Activated CD4-positive, alpha-beta T cell treated with anti-CD3 and anti-CD28 coated beads, Interleukin-2, amount 10 ng/mL, durations not matched to agents 7 days and 5 days (primary cell): ENCODE data around the gene AMBN. TPM values are rescaled to one million over a fixed set of nuclear protein-coding genes. Genes with fewer than 3 reads are reported as not detected.
A peak's percentile ranks its signal among the peaks of the same experiment; 100 is the strongest.

Experiments used
- CTCF ChIA-PET: fragments of 350-600 bp; sonication (Branson Sonifier 250); formaldehyde crosslinking; loops from one replicate; lab custom pipeline; 2021; ENCODE audit warnings: antibody characterized with exemption; lab: Charles Lee
- POLR2A ChIA-PET: fragments of 350-600 bp; sonication (Branson Sonifier 250); formaldehyde crosslinking; loops from one replicate; lab custom pipeline; 2021; ENCODE audit warnings: antibody characterized with exemption; lab: Charles Lee
- DNase-seq: peaks from one replicate; pipeline ENCODE4 v3.0.0-alpha.2; 2020
- H3K27ac Mint-ChIP-seq: one replicate; pipeline ENCODE4 v1.8.0; 2021; ENCODE audit warnings: mild to moderate bottlenecking, moderate library complexity, mixed read lengths
- H3K27me3 Mint-ChIP-seq: one replicate; pipeline ENCODE4 v1.8.0; 2021; ENCODE audit warnings: mixed read lengths
- H3K36me3 Mint-ChIP-seq: one replicate; pipeline ENCODE4 v1.8.0; 2021; ENCODE audit warnings: low read depth, mixed read lengths
- H3K4me1 Mint-ChIP-seq: one replicate; pipeline ENCODE4 v1.8.0; 2021; ENCODE audit warnings: mixed read lengths
- H3K4me3 Mint-ChIP-seq: one replicate; pipeline ENCODE4 v1.8.0; 2021; ENCODE audit warnings: mild to moderate bottlenecking, moderate library complexity, mixed read lengths
- H3K9me3 Mint-ChIP-seq: one replicate; pipeline ENCODE4 v1.8.0; 2021; ENCODE audit warnings: mixed read lengths
- total RNA-seq, 2 experiments: library from RNA; stranded (reverse); gene quantifications; one replicate each; pipeline ENCODE4 v1.2.3, GENCODE V29; 2021

Gene AMBN
- total RNA-seq, 2 experiments from 2014 or later, result not detected

DNA sequence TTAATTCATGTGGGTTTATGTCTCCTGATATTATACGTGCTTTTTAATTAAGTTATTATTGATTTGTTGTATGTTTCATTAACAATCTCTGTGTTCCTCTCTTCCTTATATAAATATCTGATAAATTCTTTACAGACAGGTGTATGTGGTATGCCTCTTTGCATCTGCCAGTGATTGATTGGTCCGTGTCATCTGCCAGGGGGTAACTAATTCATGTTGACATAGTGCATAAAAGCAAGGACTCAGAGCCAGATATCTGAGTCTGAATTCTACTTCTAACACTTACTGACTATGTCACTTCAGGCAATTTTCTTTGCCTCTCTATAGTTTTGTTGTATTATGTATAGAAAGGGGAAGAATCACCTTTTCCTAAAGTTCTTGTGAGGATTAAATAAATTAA is 5.2 kb upstream of the AMBN start:
- H3K4me3 Mint-ChIP-seq, result no peak overlapping the region
- ChIA-PET CTCF (no interaction called here), POLR2A (no interaction called here)
- no peak for DNase-seq
- no peaks in the 10 kb centered on the region for H3K4me1 Mint-ChIP-seq
- no peaks in the 10 kb centered on the region for H3K36me3 Mint-ChIP-seq
- no peaks in the 10 kb centered on the region for H3K27me3 Mint-ChIP-seq
- H3K27ac Mint-ChIP-seq, result no peak overlapping the region
- H3K9me3 Mint-ChIP-seq, result no peaks in the 10 kb centered on the region

DNA sequence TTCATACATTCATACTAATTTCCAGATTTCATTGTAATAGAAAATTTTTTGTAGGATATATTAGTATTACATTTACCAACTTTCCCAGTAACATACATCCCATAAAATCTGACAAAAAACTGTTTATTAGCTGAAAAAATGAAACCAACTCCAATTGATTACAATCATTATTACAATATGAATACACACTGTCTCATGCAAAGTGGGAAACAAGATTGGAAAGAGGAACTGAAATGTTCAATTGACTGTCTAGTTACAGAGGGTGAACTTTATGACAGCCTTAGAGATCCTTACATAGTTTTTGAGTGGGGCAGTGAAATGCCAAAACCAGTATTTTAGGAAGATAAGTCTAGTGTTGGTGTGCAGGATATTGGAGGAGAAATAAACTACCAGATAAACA is 2.3 kb upstream of the AMBN start:
- Mint-ChIP-seq H3K27ac (no peak overlapping the region), H3K27me3 (peaks cover 3% of the 10 kb centered on the region), H3K36me3 (no peaks in the 10 kb centered on the region), H3K4me3 (no peak overlapping the region), H3K4me1 (no peaks in the 10 kb centered on the region), H3K9me3 (no peaks in the 10 kb centered on the region)
- ChIA-PET POLR2A (no interaction called here), CTCF (interaction anchor here (1.5 kb wide), 1 partner anchor 12 kb away, joined by 3 read pairs; no protein-coding TSS in a partner anchor)
- DNase-seq, result no peak

DNA sequence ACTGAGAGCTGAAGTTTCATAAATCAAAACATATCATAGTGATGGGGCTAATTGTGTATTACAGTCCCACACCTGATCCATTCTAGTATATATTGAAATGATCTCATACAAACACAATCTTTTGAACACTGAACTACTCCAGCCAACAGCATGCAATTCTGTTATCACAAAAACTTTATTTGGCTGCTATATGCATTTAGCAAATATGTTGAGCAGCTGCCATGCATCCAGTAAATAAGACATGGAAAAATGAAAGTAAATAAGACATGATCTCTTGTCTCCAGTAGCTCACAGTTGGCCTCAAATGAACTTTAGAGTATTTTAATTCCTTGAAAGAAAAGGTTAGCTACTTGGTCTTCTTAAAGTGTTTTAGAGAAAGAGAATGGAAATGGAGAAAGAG is 2.1 kb downstream of the AMBN start:
- H3K4me3 Mint-ChIP-seq, result no peak overlapping the region
- no peaks in the 10 kb centered on the region for H3K9me3 Mint-ChIP-seq
- ChIA-PET CTCF (no interaction called here), POLR2A (interaction anchor here (0.6 kb wide), 1 partner anchor 755 kb away, joined by 5 read pairs; no protein-coding TSS in a partner anchor)
- peaks cover 9% of the 10 kb centered on the region for H3K27me3 Mint-ChIP-seq
- no peaks in the 10 kb centered on the region for H3K36me3 Mint-ChIP-seq
- H3K4me1 Mint-ChIP-seq, result no peaks in the 10 kb centered on the region
- DNase-seq, result no peak
- no peak overlapping the region for H3K27ac Mint-ChIP-seq

DNA sequence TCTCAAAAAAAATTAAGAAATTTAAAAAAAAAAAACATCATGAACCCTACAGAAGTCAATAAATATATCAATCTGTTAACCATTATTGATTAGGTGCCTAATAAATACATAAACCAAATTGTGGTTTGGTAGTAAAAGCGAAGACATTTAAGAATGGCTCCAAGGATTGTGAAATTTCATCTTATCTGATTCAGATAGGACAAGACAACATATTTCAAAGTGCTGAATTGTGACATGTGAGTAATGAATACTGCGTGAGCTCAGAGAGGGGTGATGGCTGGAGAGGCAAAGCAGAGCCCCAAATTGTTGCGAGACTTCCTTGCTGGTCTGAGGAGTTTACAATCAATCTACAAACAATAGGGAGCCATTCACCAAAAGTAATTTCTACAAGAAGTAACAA is 8.2 kb downstream of the AMBN start:
- no peaks in the 10 kb centered on the region for H3K36me3 Mint-ChIP-seq
- no peaks in the 10 kb centered on the region for H3K4me1 Mint-ChIP-seq
- no peak overlapping the region for H3K27ac Mint-ChIP-seq
- POLR2A ChIA-PET, result no interaction called here
- no peak overlapping the region for H3K4me3 Mint-ChIP-seq
- peaks cover 13% of the 10 kb centered on the region for H3K27me3 Mint-ChIP-seq
- H3K9me3 Mint-ChIP-seq, result no peaks in the 10 kb centered on the region
- no peak for DNase-seq
- CTCF ChIA-PET, result no interaction called here

DNA sequence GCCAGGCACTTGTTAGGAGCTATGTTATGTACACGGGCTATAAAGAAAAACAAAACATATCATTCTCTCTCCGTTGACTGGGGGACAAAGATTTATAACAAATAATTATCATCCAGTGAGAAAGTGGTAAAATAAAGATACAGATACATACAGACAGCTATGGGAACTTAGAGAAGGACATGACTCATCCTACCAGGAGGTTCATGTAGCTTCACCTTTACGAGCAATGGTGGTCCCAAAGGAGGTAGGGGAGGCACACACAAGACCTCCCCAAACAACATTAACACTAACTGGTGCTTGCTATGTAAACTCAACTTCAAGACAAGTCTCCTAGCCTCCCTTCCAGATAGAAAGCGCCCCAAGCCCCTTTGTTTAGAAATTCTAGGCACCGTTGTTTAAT is 8.9 kb downstream of the AMBN start:
- POLR2A ChIA-PET, result no interaction called here
- Mint-ChIP-seq H3K4me3 (no peak overlapping the region), H3K27ac (no peak overlapping the region), H3K9me3 (no peaks in the 10 kb centered on the region), H3K36me3 (no peaks in the 10 kb centered on the region), H3K4me1 (no peaks in the 10 kb centered on the region), H3K27me3 (peaks cover 13% of the 10 kb centered on the region)
- DNase-seq, result no peak
- CTCF ChIA-PET, result no interaction called here

DNA sequence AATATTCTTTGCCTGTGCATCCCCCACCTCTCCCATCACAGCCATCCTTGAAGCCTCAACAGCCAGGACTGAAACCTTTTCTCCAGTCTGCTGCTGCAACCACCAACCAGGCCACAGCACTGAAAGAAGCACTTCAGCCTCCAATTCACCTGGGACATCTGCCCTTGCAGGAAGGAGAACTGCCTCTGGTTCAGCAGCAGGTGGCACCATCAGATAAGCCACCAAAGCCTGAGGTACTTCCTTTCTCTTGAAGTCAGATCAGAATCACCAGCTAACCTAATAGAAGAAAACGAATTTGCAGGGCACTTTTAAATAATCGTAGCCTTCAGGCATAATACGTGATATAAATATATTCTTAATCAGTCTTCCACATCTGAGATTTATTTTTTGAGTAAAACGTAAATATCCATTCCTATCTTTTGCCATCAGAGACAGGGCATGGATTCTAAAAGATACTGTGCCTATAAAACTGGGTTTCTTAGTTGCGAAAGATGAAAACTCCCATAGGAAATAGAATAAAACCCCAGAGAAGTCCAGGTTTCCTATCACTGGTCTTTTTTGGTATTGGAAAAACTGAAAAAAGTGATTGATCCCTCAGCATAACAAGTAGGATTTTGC is 9.5 kb downstream of the AMBN start:
- H3K27ac Mint-ChIP-seq, result no peak overlapping the region
- peaks cover 13% of the 10 kb centered on the region for H3K27me3 Mint-ChIP-seq
- H3K36me3 Mint-ChIP-seq, result no peaks in the 10 kb centered on the region
- peak; percentile 79 for DNase-seq
- H3K9me3 Mint-ChIP-seq, result no peaks in the 10 kb centered on the region
- H3K4me3 Mint-ChIP-seq, result no peak overlapping the region
- no peaks in the 10 kb centered on the region for H3K4me1 Mint-ChIP-seq
- ChIA-PET CTCF (interaction anchor here (0.8 kb wide), 1 partner anchor 12 kb away, joined by 3 read pairs; no protein-coding TSS in a partner anchor), POLR2A (no interaction called here)

DNA sequence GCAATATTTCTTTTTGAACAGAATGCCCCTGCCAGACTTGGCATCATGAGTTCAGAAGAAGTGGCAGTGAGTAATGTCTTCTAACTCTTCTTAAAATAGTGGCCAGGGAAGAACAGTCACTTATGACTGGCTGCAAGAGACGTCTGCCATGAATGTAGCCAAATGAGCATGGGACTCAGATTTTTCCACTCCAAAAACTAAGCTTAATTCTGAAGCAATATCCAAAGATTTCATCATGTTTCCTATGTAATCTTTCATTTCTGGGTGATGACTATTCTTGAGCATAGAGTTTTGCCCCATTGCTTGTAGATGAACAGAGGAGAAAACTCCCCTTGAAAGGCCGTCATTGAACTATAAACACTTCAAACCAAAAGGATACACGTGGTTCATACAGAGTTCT is 11.8 kb downstream of the AMBN start:
- H3K27ac Mint-ChIP-seq, result no peak overlapping the region
- H3K4me3 Mint-ChIP-seq, result no peak overlapping the region
- H3K4me1 Mint-ChIP-seq, result no peaks in the 10 kb centered on the region
- no peak for DNase-seq
- peaks cover 13% of the 10 kb centered on the region for H3K27me3 Mint-ChIP-seq
- H3K36me3 Mint-ChIP-seq, result no peaks in the 10 kb centered on the region
- CTCF ChIA-PET, result no interaction called here
- H3K9me3 Mint-ChIP-seq, result no peaks in the 10 kb centered on the region
- POLR2A ChIA-PET, result no interaction called here

DNA sequence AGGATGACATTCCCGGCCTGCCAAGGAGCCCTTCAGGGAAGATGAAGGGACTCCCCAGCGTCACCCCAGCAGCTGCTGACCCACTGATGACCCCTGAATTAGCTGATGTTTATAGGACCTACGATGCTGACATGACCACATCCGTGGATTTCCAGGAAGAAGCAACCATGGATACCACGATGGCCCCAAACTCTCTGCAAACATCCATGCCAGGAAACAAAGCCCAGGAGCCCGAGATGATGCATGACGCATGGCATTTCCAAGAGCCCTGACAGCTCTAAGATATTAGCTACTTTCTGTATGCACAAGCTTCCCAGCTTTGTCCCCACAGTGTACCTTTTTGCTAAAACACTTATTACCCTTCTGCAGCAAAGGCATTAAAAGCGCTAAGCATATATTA is 14.4 kb downstream of the AMBN start:
- no peaks in the 10 kb centered on the region for H3K36me3 Mint-ChIP-seq
- POLR2A ChIA-PET, result no interaction called here
- H3K9me3 Mint-ChIP-seq, result no peaks in the 10 kb centered on the region
- CTCF ChIA-PET, result no interaction called here
- peaks cover 14% of the 10 kb centered on the region for H3K27me3 Mint-ChIP-seq
- H3K27ac Mint-ChIP-seq, result no peak overlapping the region
- no peak overlapping the region for H3K4me3 Mint-ChIP-seq
- H3K4me1 Mint-ChIP-seq, result no peaks in the 10 kb centered on the region
- no peak for DNase-seq

DNA sequence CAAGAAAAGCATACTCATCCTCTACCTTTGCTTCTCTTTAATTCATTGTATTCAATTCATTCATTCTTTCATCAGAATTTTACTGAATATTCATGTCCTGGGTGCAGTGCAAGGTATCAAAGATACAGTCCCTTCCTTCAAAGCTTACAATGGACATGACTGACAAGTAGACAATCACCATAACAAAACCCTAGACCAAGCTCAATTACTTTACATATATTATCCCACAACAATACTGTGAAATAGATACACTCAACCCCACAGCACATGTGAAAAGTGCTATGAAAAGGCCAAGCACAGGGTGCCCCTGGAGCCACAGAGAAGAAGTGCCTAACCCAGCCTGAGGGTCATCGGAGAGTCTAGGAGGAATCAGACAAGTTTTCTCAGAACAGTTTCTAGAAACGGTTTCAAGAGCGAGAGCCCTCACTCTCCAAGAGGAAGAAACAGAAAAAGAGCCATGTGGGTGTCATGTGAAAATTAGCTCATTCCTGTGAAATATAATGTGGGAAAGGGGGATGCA is 15.3 kb downstream of the AMBN start:
- POLR2A ChIA-PET, result no interaction called here
- no peak for DNase-seq
- CTCF ChIA-PET, result no interaction called here
- no peaks in the 10 kb centered on the region for H3K9me3 Mint-ChIP-seq
- no peaks in the 10 kb centered on the region for H3K4me1 Mint-ChIP-seq
- no peak overlapping the region for H3K4me3 Mint-ChIP-seq
- H3K36me3 Mint-ChIP-seq, result no peaks in the 10 kb centered on the region
- no peak overlapping the region for H3K27ac Mint-ChIP-seq
- H3K27me3 Mint-ChIP-seq, result peaks cover 15% of the 10 kb centered on the region

DNA sequence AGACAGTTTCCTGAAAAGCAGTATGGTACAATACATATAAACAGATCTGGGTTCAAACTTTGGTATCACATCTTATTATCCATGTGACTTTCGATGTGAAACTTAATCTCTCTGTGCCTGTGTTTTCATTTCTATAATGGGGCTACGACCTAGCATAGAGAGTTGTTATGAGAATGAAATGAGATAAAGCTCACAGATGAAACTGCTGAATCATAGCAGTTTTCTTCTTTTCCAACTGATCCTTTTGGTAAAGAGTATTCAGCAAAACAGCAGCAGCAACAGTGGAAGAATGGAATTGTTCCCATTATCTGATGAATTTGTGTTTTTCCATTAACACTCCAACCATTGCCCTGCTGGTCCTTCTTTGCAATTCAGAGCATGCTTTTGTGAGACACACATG is 16.3 kb downstream of the AMBN start:
- H3K27ac Mint-ChIP-seq, result no peak overlapping the region
- H3K9me3 Mint-ChIP-seq, result no peaks in the 10 kb centered on the region
- H3K27me3 Mint-ChIP-seq, result peaks cover 22% of the 10 kb centered on the region
- no peak overlapping the region for H3K4me3 Mint-ChIP-seq
- DNase-seq, result no peak
- ChIA-PET CTCF (no interaction called here), POLR2A (no interaction called here)
- H3K36me3 Mint-ChIP-seq, result no peaks in the 10 kb centered on the region
- H3K4me1 Mint-ChIP-seq, result peaks cover 2% of the 10 kb centered on the region

DNA sequence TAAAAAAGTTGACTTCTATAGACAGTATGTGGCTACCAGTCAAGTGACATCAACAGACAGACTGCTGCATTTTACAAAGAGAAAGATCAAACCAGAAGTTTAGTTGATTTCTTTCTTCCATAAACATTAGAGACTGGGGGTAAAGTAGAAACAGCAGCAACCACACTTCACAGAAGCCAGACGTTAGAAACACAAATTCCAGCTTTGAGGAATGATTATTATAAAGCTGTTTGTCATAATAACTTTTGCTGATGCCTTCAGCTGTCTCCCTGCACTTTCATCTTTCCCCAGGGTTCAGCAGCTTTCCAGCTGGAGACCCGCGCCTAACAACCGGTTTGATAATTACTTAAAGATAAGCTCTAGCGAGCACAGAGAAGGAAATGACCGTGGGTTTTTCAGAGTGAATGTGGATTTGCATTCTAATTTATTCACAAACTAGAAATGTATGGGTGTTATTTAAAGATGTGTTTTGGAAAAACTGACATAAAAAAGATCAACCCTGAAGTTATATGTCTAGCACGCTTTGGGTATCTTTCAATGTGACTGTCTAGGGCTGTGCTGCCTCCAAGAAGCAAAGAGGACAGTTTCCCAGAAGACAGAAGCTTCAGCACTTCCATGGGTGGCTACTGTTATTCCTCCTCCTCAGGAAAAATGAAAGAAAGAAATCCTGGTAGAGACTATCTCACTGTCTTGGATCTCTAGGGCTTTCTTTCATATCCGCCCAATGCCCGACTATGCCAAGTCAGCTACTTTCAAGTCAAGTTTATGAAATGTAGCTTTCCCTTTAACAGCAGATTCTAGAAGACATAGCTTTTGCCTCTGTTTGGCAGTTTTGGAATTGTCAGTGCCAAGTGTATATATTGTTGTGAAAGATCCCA is 21.5 kb downstream of the AMBN start:
- H3K4me3 Mint-ChIP-seq, result no peak overlapping the region
- CTCF ChIA-PET, result no interaction called here

DNA sequence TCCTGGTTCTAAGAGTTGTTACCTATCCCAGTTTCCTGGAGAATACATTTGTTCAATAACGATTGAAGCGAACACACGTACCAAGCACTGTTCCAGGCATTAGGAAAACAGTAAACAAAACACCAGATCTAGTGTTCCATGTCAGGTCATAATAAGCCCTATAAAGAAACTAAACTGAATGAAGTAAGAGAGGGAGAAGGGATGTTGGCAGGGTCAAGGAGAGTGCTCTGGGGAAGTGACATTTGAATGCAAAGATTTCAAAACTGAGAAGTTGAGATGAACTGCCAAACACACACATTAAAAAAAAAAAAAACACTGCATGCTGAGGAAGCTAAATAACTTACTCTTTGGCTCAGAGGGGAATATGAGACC is 22.1 kb downstream of the AMBN start:
- Mint-ChIP-seq H3K36me3 (no peaks in the 10 kb centered on the region), H3K9me3 (no peaks in the 10 kb centered on the region), H3K27ac (no peak overlapping the region), H3K4me3 (no peak overlapping the region), H3K4me1 (peaks cover 10% of the 10 kb centered on the region), H3K27me3 (peaks cover 25% of the 10 kb centered on the region)
- CTCF ChIA-PET, result no interaction called here
- POLR2A ChIA-PET, result no interaction called here
- no peak for DNase-seq

More for the DNA sequence above, 21.5 kb downstream of the AMBN start:
- Mint-ChIP-seq H3K27me3 (peaks cover 26% of the 10 kb centered on the region), H3K4me1 (peaks cover 10% of the 10 kb centered on the region), H3K9me3 (no peaks in the 10 kb centered on the region), H3K27ac (no peak overlapping the region), H3K36me3 (no peaks in the 10 kb centered on the region)
- POLR2A ChIA-PET, result no interaction called here
- DNase-seq, result no peak

DNA sequence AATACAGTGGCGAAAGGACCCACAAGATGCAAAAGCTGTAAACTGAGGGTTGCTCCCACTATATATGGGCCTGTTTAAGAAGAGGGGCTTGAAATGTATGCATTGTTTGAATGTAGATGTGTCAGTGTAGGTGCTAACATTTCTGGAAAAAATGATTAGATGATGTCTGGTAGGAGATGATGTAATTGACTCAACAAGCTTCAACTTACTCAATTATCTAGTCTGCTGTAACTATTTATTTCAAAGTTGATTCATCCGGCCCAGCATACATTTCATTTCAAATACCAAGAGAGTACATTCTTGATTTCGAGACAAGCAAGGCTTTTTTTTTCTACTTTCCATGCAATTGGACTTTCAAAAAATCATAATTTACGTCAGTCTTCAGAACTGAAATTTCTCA is 27.2 kb downstream of the AMBN start:
- CTCF ChIA-PET, result no interaction called here
- POLR2A ChIA-PET, result no interaction called here
- H3K36me3 Mint-ChIP-seq, result no peaks in the 10 kb centered on the region
- H3K9me3 Mint-ChIP-seq, result no peaks in the 10 kb centered on the region
- H3K4me1 Mint-ChIP-seq, result no peaks in the 10 kb centered on the region
- peaks cover 6% of the 10 kb centered on the region for H3K27me3 Mint-ChIP-seq
- no peak overlapping the region for H3K4me3 Mint-ChIP-seq
- H3K27ac Mint-ChIP-seq, result no peak overlapping the region
- no peak for DNase-seq
